Neutrophil (primary cell): Measurements from ENCODE around the gene MYO1H.

Experiments
- H3K27ac ChIP-seq: fragments of 200-600 bp; sonication (generic); 2 replicates; pipeline ENCODE4 v1.5.1; 2016; ENCODE audit warnings: mild to moderate bottlenecking, moderate library complexity
- H3K27me3 ChIP-seq: fragments of 200-600 bp; sonication (generic); 2 replicates; pipeline ENCODE4 v1.6.0; 2016; ENCODE audit warnings: mild to moderate bottlenecking
- H3K36me3 ChIP-seq: fragments of 200-600 bp; sonication (generic); 2 replicates; pipeline ENCODE4 v1.5.1; 2017
- H3K4me1 ChIP-seq, 2 experiments: fragments of 200-600 bp in 1 of 2; sonication (generic) in 1 of 2; 1 replicate in 1 of 2; 2 replicates in 1 of 2; pipeline versions ENCODE4 v1.5.1 to v1.6.1; 2013 to 2016; ENCODE audit warnings: low read depth in 1 of 2, low read length in 1 of 2, mild to moderate bottlenecking in 1 of 2, moderate library complexity in 1 of 2; ENCODE audit not compliant: control insufficient read depth in 1 of 2, insufficient read depth in 1 of 2
- H3K4me3 ChIP-seq, 2 experiments: fragments of 200-600 bp in 1 of 2; sonication (generic) in 1 of 2; 1 replicate in 1 of 2; 2 replicates in 1 of 2; pipeline ENCODE4 v1.5.1; 2013 to 2016; ENCODE audit warnings: low read depth in 1 of 2, low read length in 1 of 2, mild to moderate bottlenecking in 1 of 2, moderate library complexity in 1 of 2
- H3K9me3 ChIP-seq: fragments of 200-600 bp; sonication (generic); 2 replicates; pipeline ENCODE4 v1.5.1; 2016
- CTCF ChIP-seq: fragments of 200-600 bp; sonication (generic); IDR thresholded peaks from 2 replicates; pipeline ENCODE4 v1.5.1; 2016; ENCODE audit warnings: antibody characterized with exemption

The MYO1H gene

GRCh38 chr12:109461049-109461845 is 113.5 kb downstream of the MYO1H start:
- peaks cover 44% of the 10 kb centered on the region for H3K36me3 ChIP-seq
- no peak overlapping the region for H3K4me3 ChIP-seq
- TF ChIP-seq CTCF = no peak
- H3K4me1 ChIP-seq = peaks cover 18 to 19% of the 10 kb centered on the region in 2 experiments
- H3K27me3 ChIP-seq = no peaks in the 10 kb centered on the region
- peak overlapping the region; percentile 70 for H3K27ac ChIP-seq
- no peaks in the 10 kb centered on the region for H3K9me3 ChIP-seq

- no peak for TF ChIP-seq CTCF
- H3K27me3 ChIP-seq = no peaks in the 10 kb centered on the region
- H3K36me3 ChIP-seq = peaks cover 43% of the 10 kb centered on the region
- H3K4me3 ChIP-seq = no peak overlapping the region
- H3K4me1 ChIP-seq = peaks cover 18 to 19% of the 10 kb centered on the region in 2 experiments
- H3K27ac ChIP-seq = peak overlapping the region; percentile 70
- H3K9me3 ChIP-seq = no peaks in the 10 kb centered on the region
These were observed 114.4 kb downstream of the MYO1H start for GRCh38 chr12:109461846-109462756.

GRCh38 chr12:109462868-109463692 is 115.4 kb downstream of the MYO1H start:
- Histone ChIP-seq H3K4me1 (peaks cover 18 to 19% of the 10 kb centered on the region in 2 experiments), H3K4me3 (no peak overlapping the region), H3K27me3 (no peaks in the 10 kb centered on the region), H3K9me3 (no peaks in the 10 kb centered on the region), H3K36me3 (peaks cover 43% of the 10 kb centered on the region), H3K27ac (no peak overlapping the region)
- no peak for TF ChIP-seq CTCF

GRCh38 chr12:109463756-109464155 is 116.1 kb downstream of the MYO1H start:
- H3K27me3 ChIP-seq = no peaks in the 10 kb centered on the region
- H3K9me3 ChIP-seq = no peaks in the 10 kb centered on the region
- H3K4me1 ChIP-seq = peaks cover 18 to 19% of the 10 kb centered on the region in 2 experiments
- TF ChIP-seq CTCF = no peak
- H3K36me3 ChIP-seq = peaks cover 45% of the 10 kb centered on the region
- no peak overlapping the region for H3K27ac ChIP-seq
- H3K4me3 ChIP-seq = no peak overlapping the region
